ENCODE data around the gene DAP3. TPM values are rescaled to one million over a fixed set of nuclear protein-coding genes. Genes with fewer than 3 reads are reported as not detected.
"Not testable (repeated sequence)": the region's sequence is repeated elsewhere in the genome, so short reads cannot be mapped to it uniquely, and the experiment has no call there.

The DAP3 gene
- total RNA-seq, 1 experiment from 2014 or later: 52.6 TPM

GRCh38 chr1:155715777-155716176, 26.9 kb downstream of the DAP3 start:
- Histone ChIP-seq H3K36me3 (peaks cover 53% of the 10 kb centered on the region), H3K4me3 (no peak overlapping the region), H3K27me3 (replicated peaks) (no peaks in the 10 kb centered on the region), H3K9me3 (replicated peaks) (no peaks in the 10 kb centered on the region), H3K27ac (no peak overlapping the region), H3K4me1 (replicated peaks) (no peaks in the 10 kb centered on the region)
- no peak for DNase-seq (ENCODE audit: low read depth in 1 of 2, low spot score in 2 of 2)

- H3K4me3 ChIP-seq: no peak overlapping the region
- no peak overlapping the region for H3K27ac ChIP-seq
- no peaks in the 10 kb centered on the region for H3K4me1 ChIP-seq (replicated peaks)
- no peaks in the 10 kb centered on the region for H3K27me3 ChIP-seq (replicated peaks)
- H3K9me3 ChIP-seq (replicated peaks): no peaks in the 10 kb centered on the region
- peaks cover 56% of the 10 kb centered on the region for H3K36me3 ChIP-seq
- no peak for DNase-seq (ENCODE audit: low read depth in 1 of 2, low spot score in 2 of 2)
Observed at GRCh38 chr1:155717041-155717440, 28.1 kb downstream of the DAP3 start.

GRCh38 chr1:155718524-155719115, 29.7 kb downstream of the DAP3 start:
- not testable (repeated sequence) for H3K4me3 ChIP-seq

GRCh38 chr1:155719703-155720102, 30.8 kb downstream of the DAP3 start:
- no peaks in the 10 kb centered on the region for H3K27me3 ChIP-seq (replicated peaks)
- no peak overlapping the region for H3K27ac ChIP-seq
- H3K9me3 ChIP-seq (replicated peaks): no peaks in the 10 kb centered on the region
- H3K4me1 ChIP-seq (replicated peaks): no peaks in the 10 kb centered on the region
- peaks cover 56% of the 10 kb centered on the region for H3K36me3 ChIP-seq
- DNase-seq (ENCODE audit: low read depth in 1 of 2, low spot score in 2 of 2): no peak
- H3K4me3 ChIP-seq: no peak overlapping the region

More at GRCh38 chr1:155718524-155719115, 29.7 kb downstream of the DAP3 start:
- H3K4me1 ChIP-seq (replicated peaks); H3K27ac ChIP-seq; H3K9me3 ChIP-seq (replicated peaks); DNase-seq (ENCODE audit: low read depth in 1 of 2, low spot score in 2 of 2); H3K27me3 ChIP-seq (replicated peaks): not testable (repeated sequence)
- peaks cover 61% of the 10 kb centered on the region for H3K36me3 ChIP-seq

GRCh38 chr1:155725142-155725541, 36.3 kb downstream of the DAP3 start:
- Histone ChIP-seq H3K27me3 (replicated peaks) (no peaks in the 10 kb centered on the region), H3K4me3 (no peak overlapping the region), H3K9me3 (replicated peaks) (no peaks in the 10 kb centered on the region), H3K4me1 (replicated peaks) (no peaks in the 10 kb centered on the region), H3K36me3 (peaks cover 53% of the 10 kb centered on the region), H3K27ac (no peak overlapping the region)
- no peak for DNase-seq (ENCODE audit: low read depth in 1 of 2, low spot score in 2 of 2)

GRCh38 chr1:155729031-155729898, 40.4 kb downstream of the DAP3 start:
- peak; percentile 36 to 61 for DNase-seq (ENCODE audit: low read depth in 1 of 2, low spot score in 2 of 2)
- H3K9me3 ChIP-seq (replicated peaks): no peaks in the 10 kb centered on the region
- no peaks in the 10 kb centered on the region for H3K27me3 ChIP-seq (replicated peaks)
- no peak overlapping the region for H3K4me3 ChIP-seq
- H3K27ac ChIP-seq: no peak overlapping the region
- peaks cover 61% of the 10 kb centered on the region for H3K36me3 ChIP-seq
- H3K4me1 ChIP-seq (replicated peaks): no peaks in the 10 kb centered on the region

- H3K9me3 ChIP-seq (replicated peaks): no peaks in the 10 kb centered on the region
- no peak overlapping the region for H3K4me3 ChIP-seq
- H3K4me1 ChIP-seq (replicated peaks): no peaks in the 10 kb centered on the region
- DNase-seq (ENCODE audit: low read depth in 1 of 2, low spot score in 2 of 2): no peak
- no peak overlapping the region for H3K27ac ChIP-seq
- no peaks in the 10 kb centered on the region for H3K27me3 ChIP-seq (replicated peaks)
- peaks cover 27% of the 10 kb centered on the region for H3K36me3 ChIP-seq
Observed at GRCh38 chr1:155740995-155741394, 52.1 kb downstream of the DAP3 start.

GRCh38 chr1:155741908-155742307, 53.0 kb downstream of the DAP3 start:
- no peak overlapping the region for H3K4me3 ChIP-seq
- H3K4me1 ChIP-seq (replicated peaks): no peaks in the 10 kb centered on the region
- no peaks in the 10 kb centered on the region for H3K27me3 ChIP-seq (replicated peaks)
- H3K27ac ChIP-seq: no peak overlapping the region
- H3K36me3 ChIP-seq: peaks cover 18% of the 10 kb centered on the region
- H3K9me3 ChIP-seq (replicated peaks): no peaks in the 10 kb centered on the region
- DNase-seq (ENCODE audit: low read depth in 1 of 2, low spot score in 2 of 2): no peak

- no peaks in the 10 kb centered on the region for H3K27me3 ChIP-seq (replicated peaks)
- peaks cover 12% of the 10 kb centered on the region for H3K36me3 ChIP-seq
- H3K4me3 ChIP-seq: peak overlapping the region; percentile 40
- no peaks in the 10 kb centered on the region for H3K4me1 ChIP-seq (replicated peaks)
- DNase-seq (ENCODE audit: low read depth in 1 of 2, low spot score in 2 of 2): no peak
- H3K27ac ChIP-seq: no peak overlapping the region
- H3K9me3 ChIP-seq (replicated peaks): no peaks in the 10 kb centered on the region
Observed at GRCh38 chr1:155744711-155745283, 55.9 kb downstream of the DAP3 start.

- peak; percentile 94 to 98 for DNase-seq (ENCODE audit: low read depth in 1 of 2, low spot score in 2 of 2)
- not testable (repeated sequence) for H3K27me3 ChIP-seq (replicated peaks); H3K4me1 ChIP-seq (replicated peaks); H3K9me3 ChIP-seq (replicated peaks); H3K27ac ChIP-seq
- H3K36me3 ChIP-seq: peaks cover 12% of the 10 kb centered on the region
- H3K4me3 ChIP-seq: peak overlapping the region; percentile 40
Observed at GRCh38 chr1:155745284-155746228, 56.7 kb downstream of the DAP3 start.

GRCh38 chr1:155747586-155747985, 58.7 kb downstream of the DAP3 start:
- H3K4me1 ChIP-seq (replicated peaks); H3K9me3 ChIP-seq (replicated peaks); H3K4me3 ChIP-seq; H3K27me3 ChIP-seq (replicated peaks); H3K27ac ChIP-seq; DNase-seq (ENCODE audit: low read depth in 1 of 2, low spot score in 2 of 2): not testable (repeated sequence)
- H3K36me3 ChIP-seq: peaks cover 18% of the 10 kb centered on the region

- not testable (repeated sequence) for H3K27ac ChIP-seq; H3K4me3 ChIP-seq; H3K4me1 ChIP-seq (replicated peaks); DNase-seq (ENCODE audit: low read depth in 1 of 2, low spot score in 2 of 2); H3K9me3 ChIP-seq (replicated peaks); H3K27me3 ChIP-seq (replicated peaks)
- peaks cover 22% of the 10 kb centered on the region for H3K36me3 ChIP-seq
Observed at GRCh38 chr1:155748141-155748540, 59.2 kb downstream of the DAP3 start.

GRCh38 chr1:155759017-155759416, 70.1 kb downstream of the DAP3 start:
- peaks cover 74% of the 10 kb centered on the region for H3K36me3 ChIP-seq
- H3K27me3 ChIP-seq (replicated peaks): not testable (repeated sequence)

More at GRCh38 chr1:155759017-155759416, 70.1 kb downstream of the DAP3 start:
- H3K4me1 ChIP-seq (replicated peaks): peaks cover 16% of the 10 kb centered on the region
- not testable (repeated sequence) for H3K9me3 ChIP-seq (replicated peaks); H3K4me3 ChIP-seq; H3K27ac ChIP-seq; DNase-seq (ENCODE audit: low read depth in 1 of 2, low spot score in 2 of 2)

Measured in SJSA1 (cell line).